ENCODE data around the gene CPAMD8.
"Not testable (repeated sequence)": the region's sequence is repeated elsewhere in the genome, so short reads cannot be mapped to it uniquely, and the experiment has no call there.

Gene CPAMD8

GRCh38 chr19:16969135-16969534, 57.5 kb downstream of the CPAMD8 start:
- no peak for DNase-seq
- Mint-ChIP-seq H3K4me3 (no peak overlapping the region), H3K27ac (no peak overlapping the region), H3K9me3 (peaks cover 48% of the 10 kb centered on the region), H3K27me3 (ENCODE audit: low read depth, poor library complexity) (peaks cover 3% of the 10 kb centered on the region), H3K36me3 (ENCODE audit: low read depth) (peaks cover 90% of the 10 kb centered on the region), H3K4me1 (no peaks in the 10 kb centered on the region)
- TF ChIP-seq, protein P1, sequence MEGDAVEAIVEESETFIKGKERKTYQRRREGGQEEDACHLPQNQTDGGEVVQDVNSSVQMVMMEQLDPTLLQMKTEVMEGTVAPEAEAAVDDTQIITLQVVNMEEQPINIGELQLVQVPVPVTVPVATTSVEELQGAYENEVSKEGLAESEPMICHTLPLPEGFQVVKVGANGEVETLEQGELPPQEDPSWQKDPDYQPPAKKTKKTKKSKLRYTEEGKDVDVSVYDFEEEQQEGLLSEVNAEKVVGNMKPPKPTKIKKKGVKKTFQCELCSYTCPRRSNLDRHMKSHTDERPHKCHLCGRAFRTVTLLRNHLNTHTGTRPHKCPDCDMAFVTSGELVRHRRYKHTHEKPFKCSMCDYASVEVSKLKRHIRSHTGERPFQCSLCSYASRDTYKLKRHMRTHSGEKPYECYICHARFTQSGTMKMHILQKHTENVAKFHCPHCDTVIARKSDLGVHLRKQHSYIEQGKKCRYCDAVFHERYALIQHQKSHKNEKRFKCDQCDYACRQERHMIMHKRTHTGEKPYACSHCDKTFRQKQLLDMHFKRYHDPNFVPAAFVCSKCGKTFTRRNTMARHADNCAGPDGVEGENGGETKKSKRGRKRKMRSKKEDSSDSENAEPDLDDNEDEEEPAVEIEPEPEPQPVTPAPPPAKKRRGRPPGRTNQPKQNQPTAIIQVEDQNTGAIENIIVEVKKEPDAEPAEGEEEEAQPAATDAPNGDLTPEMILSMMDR (IDR thresholded peaks at IDR 0.05), result no peak

DNA sequence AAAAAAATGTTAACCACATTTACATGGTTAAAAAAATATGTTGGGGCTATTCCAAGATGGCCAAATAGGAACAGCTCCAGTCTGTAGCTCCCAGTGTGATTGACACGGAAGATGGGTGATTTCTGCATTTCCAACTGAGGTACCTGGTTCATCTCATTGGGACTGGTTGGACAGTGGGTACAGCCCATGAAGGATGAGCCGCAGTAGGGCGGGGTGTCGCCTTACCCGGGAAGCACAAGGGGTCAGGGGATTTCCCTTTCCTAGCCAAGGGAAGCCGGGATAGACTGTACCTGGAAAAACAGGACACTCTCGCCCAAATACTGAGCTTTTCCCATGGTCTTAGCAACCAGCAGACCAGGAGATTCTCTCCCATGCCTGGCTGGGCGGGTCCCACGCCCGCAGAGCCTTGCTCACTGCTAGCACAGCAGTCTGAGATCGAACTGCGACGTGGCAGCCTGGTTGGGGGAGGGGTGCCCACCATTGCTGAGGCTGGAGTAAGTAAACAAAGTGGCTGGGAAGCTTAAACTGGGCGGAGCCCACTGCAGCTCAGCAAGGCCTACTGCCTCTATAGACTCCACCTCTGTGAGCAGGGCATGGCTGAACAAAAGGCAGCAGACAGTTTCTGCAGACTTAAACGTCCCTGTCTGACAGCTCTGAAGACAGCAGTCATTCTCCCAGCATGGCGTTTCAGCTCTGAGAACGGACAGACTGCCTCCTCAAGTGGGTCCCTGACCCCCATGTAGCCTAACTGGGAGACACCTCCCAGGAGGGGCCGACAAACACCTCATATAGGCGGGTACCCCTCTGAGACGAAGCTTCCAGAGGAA, 65.4 kb downstream of the CPAMD8 start:
- H3K36me3 Mint-ChIP-seq (ENCODE audit: low read depth), result peaks cover 82% of the 10 kb centered on the region

GRCh38 chr19:16958277-16958676, 68.3 kb downstream of the CPAMD8 start:
- not testable (repeated sequence) for H3K27ac Mint-ChIP-seq; H3K4me3 Mint-ChIP-seq; DNase-seq; H3K27me3 Mint-ChIP-seq (ENCODE audit: low read depth, poor library complexity)
- H3K36me3 Mint-ChIP-seq (ENCODE audit: low read depth), result peaks cover 76% of the 10 kb centered on the region
- H3K9me3 Mint-ChIP-seq, result peaks cover 31% of the 10 kb centered on the region
- peaks cover 15% of the 10 kb centered on the region for H3K4me1 Mint-ChIP-seq

More for the DNA sequence above, 65.4 kb downstream of the CPAMD8 start:
- not testable (repeated sequence) for H3K27me3 Mint-ChIP-seq (ENCODE audit: low read depth, poor library complexity)
- H3K4me1 Mint-ChIP-seq, result peaks cover 15% of the 10 kb centered on the region
- H3K27ac Mint-ChIP-seq, result peak overlapping the region; percentile 31
- peak overlapping the region; percentile 23 for H3K4me3 Mint-ChIP-seq
- peaks cover 56% of the 10 kb centered on the region for H3K9me3 Mint-ChIP-seq
- peak; percentile 15 for DNase-seq

DNA sequence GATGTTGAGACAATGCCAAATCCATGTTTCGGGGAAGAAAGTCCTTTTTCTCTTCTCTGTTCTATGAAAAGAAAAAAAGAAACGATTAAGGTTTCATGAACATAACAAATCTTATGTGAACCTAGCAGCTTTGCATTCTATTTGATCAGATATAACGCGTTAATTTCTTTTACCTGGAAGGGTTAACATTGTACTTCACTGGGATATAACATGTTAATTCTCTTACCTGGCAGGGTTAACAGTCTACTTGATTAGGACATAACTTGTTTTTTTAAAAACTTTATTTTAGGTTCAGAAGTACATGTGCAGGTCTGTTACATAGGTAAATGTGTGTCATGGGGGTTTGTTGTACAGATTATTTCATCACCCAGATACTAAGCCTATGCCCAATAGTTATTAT, 68.8 kb downstream of the CPAMD8 start:
- H3K4me1 Mint-ChIP-seq, result peaks cover 15% of the 10 kb centered on the region
- H3K27ac Mint-ChIP-seq, result no peak overlapping the region
- peaks cover 26% of the 10 kb centered on the region for H3K9me3 Mint-ChIP-seq
- H3K4me3 Mint-ChIP-seq, result no peak overlapping the region
- TF ChIP-seq, protein P1 (IDR thresholded peaks at IDR 0.05), result no peak
- H3K36me3 Mint-ChIP-seq (ENCODE audit: low read depth), result peaks cover 76% of the 10 kb centered on the region
- no peak for DNase-seq
- H3K27me3 Mint-ChIP-seq (ENCODE audit: low read depth, poor library complexity), result peaks cover 2% of the 10 kb centered on the region

DNA sequence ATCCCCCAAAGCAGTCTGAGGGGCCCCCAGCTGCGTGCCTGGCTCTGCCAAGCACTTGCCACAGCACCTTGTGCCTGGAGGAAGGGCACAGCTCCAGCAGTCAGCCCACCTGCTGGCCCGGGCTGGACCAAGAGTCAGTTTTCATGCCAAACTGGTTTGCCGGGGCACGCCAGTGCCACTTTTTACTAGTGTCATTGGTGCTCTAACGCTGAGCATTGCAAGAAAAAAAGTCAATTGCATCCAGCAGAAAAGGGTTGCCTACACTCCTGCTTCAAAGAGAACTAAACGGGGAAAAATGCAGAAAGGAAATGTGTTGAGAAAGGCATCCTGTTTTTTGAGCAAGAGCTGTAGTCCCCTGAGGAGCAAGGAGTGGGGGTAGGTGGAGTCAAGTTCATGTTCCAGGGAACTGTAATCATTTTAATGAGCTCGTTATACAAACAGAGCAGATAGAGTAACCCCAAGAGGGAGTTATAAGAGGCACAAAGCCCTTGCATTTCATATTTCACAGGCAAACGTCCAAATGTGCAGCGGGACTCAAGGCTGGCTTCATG, 69.4 kb downstream of the CPAMD8 start:
- DNase-seq, result no peak
- TF ChIP-seq, protein P1 (IDR thresholded peaks at IDR 0.05), result no peak
- peaks cover 2% of the 10 kb centered on the region for H3K27me3 Mint-ChIP-seq (ENCODE audit: low read depth, poor library complexity)
- peaks cover 15% of the 10 kb centered on the region for H3K4me1 Mint-ChIP-seq
- H3K4me3 Mint-ChIP-seq, result no peak overlapping the region
- no peak overlapping the region for H3K27ac Mint-ChIP-seq
- peaks cover 76% of the 10 kb centered on the region for H3K36me3 Mint-ChIP-seq (ENCODE audit: low read depth)
- peaks cover 21% of the 10 kb centered on the region for H3K9me3 Mint-ChIP-seq

- Mint-ChIP-seq H3K4me1 (no peaks in the 10 kb centered on the region), H3K4me3 (no peak overlapping the region)
Measured at GRCh38 chr19:16955161-16955560, 71.4 kb downstream of the CPAMD8 start.

More at GRCh38 chr19:16955161-16955560, 71.4 kb downstream of the CPAMD8 start:
- H3K9me3 Mint-ChIP-seq, result peaks cover 8% of the 10 kb centered on the region
- TF ChIP-seq, protein P1 (IDR thresholded peaks at IDR 0.05), result no peak
- H3K27ac Mint-ChIP-seq, result peak overlapping the region; percentile 9
- DNase-seq, result no peak
- peaks cover 72% of the 10 kb centered on the region for H3K36me3 Mint-ChIP-seq (ENCODE audit: low read depth)
- H3K27me3 Mint-ChIP-seq (ENCODE audit: low read depth, poor library complexity), result peaks cover 7% of the 10 kb centered on the region
